Measurements from ENCODE around the gene TBCD. TPM values are rescaled to one million over a fixed set of nuclear protein-coding genes. Genes with fewer than 3 reads are reported as not detected.

The TBCD gene
- total RNA-seq, 1 experiment from 2014 or later, result 129 TPM

GRCh38 chr17:82993005-82993404 is 241.1 kb downstream of the TBCD start:
- no peaks in the 10 kb centered on the region for H3K23me2 ChIP-seq (ENCODE audit: insufficient read length, low read depth, low read length, poor library complexity, severe bottlenecking)
- no peak overlapping the region for H2BK20ac ChIP-seq (ENCODE audit: low read depth, low read length, poor library complexity, severe bottlenecking)
- no peak for DNase-seq
- no peak overlapping the region for H2AK5ac ChIP-seq (ENCODE audit: insufficient read length, low read length)
- no peak overlapping the region for H2BK15ac ChIP-seq (ENCODE audit: low read depth, low read length)
- no peaks in the 10 kb centered on the region for H3K79me2 ChIP-seq (ENCODE audit: insufficient read depth, low read length)
- Mint-ChIP-seq H3K9me3 (peaks cover 17 to 25% of the 10 kb centered on the region in 2 experiments; a peak in 4 of 5 replicates), H3K4me3 (no peak overlapping the region), H3K36me3 (ENCODE audit: insufficient read depth in 1 of 3, low read depth in 3 of 3) (peaks cover 0 to 21% (median 12%) of the 10 kb centered on the region in 3 experiments; a peak in 6 of 7 replicates), H3K27me3 (ENCODE audit: low read depth) (no peaks in the 10 kb centered on the region), H3K4me1 (peaks cover 9 to 12% of the 10 kb centered on the region in 2 experiments), H3K27ac (no peak overlapping the region)
- no peak overlapping the region for H4K5ac ChIP-seq (ENCODE audit: insufficient read length, low read depth, low read length)
- no peak overlapping the region for H2BK120ac ChIP-seq (ENCODE audit: low read depth, low read length, poor library complexity, severe bottlenecking)
- H2AFZ ChIP-seq (ENCODE audit: low read length), result no peak overlapping the region
- TF ChIP-seq CTCF (conservative IDR thresholded peaks at IDR 0.05), result no peak
- no peaks in the 10 kb centered on the region for H3K9me3 ChIP-seq (ENCODE audit: control insufficient read depth, low read depth, low read length)
- H4K8ac ChIP-seq (replicated peaks; ENCODE audit: insufficient read length, low read depth, low read length), result no peak overlapping the region
- no peak overlapping the region for H3K18ac ChIP-seq (ENCODE audit: insufficient read length, low read depth, low read length)
- H3K27me3 ChIP-seq (ENCODE audit: insufficient read depth, low read length), result no peaks in the 10 kb centered on the region
- no peak overlapping the region for H3K56ac ChIP-seq (ENCODE audit: insufficient read length, low read depth, low read length)
- no peak overlapping the region for H2BK12ac ChIP-seq (ENCODE audit: insufficient read length, low read depth, low read length)
- no peak overlapping the region for H3K9ac ChIP-seq (ENCODE audit: extremely low read depth, insufficient read length, low read length)
- no peaks in the 10 kb centered on the region; the same call in 1 of the 2 replicates for H3K4me1 ChIP-seq (ENCODE audit: insufficient read depth, low read length)
- no peaks in the 10 kb centered on the region for H3K79me1 ChIP-seq (ENCODE audit: insufficient read depth, low read depth, low read length, poor library complexity, severe bottlenecking)
- no peak overlapping the region for H2BK5ac ChIP-seq (ENCODE audit: insufficient read length, low read length)
- H3T11ph ChIP-seq (ENCODE audit: low read length), result no peak overlapping the region
- H4K91ac ChIP-seq (ENCODE audit: insufficient read length, low read depth, low read length), result no peak overlapping the region
- H4K20me1 ChIP-seq (ENCODE audit: control insufficient read depth, insufficient read depth, insufficient read length), result no peaks in the 10 kb centered on the region
- H3K23ac ChIP-seq (ENCODE audit: insufficient read length, low read depth, low read length), result no peak overlapping the region
- H3K4ac ChIP-seq (ENCODE audit: low read depth, low read length), result no peak overlapping the region
- no peak overlapping the region for H3K27ac ChIP-seq (ENCODE audit: insufficient read length, low read depth, low read length)
- no peak overlapping the region for H3K14ac ChIP-seq (ENCODE audit: insufficient read depth, low read length)
- no peak overlapping the region for H3K4me2 ChIP-seq (ENCODE audit: insufficient read depth, insufficient read length, low read length)

Other genes starting within 250 kb of the TBCD start
- gene FOXK2, start 232.3 kb upstream of the TBCD start, total RNA-seq (2021), result 59.6 and 72.0 TPM in 2 replicates
- 105 and 110 TPM in 2 replicates for gene WDR45B, start 103.6 kb upstream of the TBCD start, total RNA-seq (2021)
- 3.5 and 5.1 TPM in 2 replicates for gene RAB40B, start 53.4 kb upstream of the TBCD start, total RNA-seq (2021)
- gene FN3KRP, start 35.4 kb upstream of the TBCD start, total RNA-seq (2021), result 31.9 and 32.9 TPM in 2 replicates
- gene FN3K, start 16.4 kb upstream of the TBCD start, total RNA-seq (2021), result 23.6 and 28.3 TPM in 2 replicates
- 0.09 TPM in 1 of 2 replicates, not detected in the other for gene ZNF750, start 88.0 kb downstream of the TBCD start, total RNA-seq (2021)